ENCODE data around the gene RNF38.

GRCh38 chr9:36293171-36293570, 106.9 kb downstream of the RNF38 start:
- no peak for TF ChIP-seq U2AF2 (optimal IDR thresholded peaks at IDR 0.05; ENCODE audit: low read depth, low read length)
- no peak for TF ChIP-seq POLR2AphosphoS5 (IDR thresholded peaks at IDR 0.05; ENCODE audit: control insufficient read depth, insufficient read depth, low read depth, low read length)
- TF ChIP-seq, protein P1, sequence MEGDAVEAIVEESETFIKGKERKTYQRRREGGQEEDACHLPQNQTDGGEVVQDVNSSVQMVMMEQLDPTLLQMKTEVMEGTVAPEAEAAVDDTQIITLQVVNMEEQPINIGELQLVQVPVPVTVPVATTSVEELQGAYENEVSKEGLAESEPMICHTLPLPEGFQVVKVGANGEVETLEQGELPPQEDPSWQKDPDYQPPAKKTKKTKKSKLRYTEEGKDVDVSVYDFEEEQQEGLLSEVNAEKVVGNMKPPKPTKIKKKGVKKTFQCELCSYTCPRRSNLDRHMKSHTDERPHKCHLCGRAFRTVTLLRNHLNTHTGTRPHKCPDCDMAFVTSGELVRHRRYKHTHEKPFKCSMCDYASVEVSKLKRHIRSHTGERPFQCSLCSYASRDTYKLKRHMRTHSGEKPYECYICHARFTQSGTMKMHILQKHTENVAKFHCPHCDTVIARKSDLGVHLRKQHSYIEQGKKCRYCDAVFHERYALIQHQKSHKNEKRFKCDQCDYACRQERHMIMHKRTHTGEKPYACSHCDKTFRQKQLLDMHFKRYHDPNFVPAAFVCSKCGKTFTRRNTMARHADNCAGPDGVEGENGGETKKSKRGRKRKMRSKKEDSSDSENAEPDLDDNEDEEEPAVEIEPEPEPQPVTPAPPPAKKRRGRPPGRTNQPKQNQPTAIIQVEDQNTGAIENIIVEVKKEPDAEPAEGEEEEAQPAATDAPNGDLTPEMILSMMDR (IDR thresholded peaks at IDR 0.05 in 2 of 3, conservative IDR thresholded peaks at IDR 0.05 in 1 of 3; ENCODE audit: insufficient read depth in 2 of 3, low read depth in 1 of 3, low read length in 3 of 3): no peak
- no peak for TF ChIP-seq MIER1 (IDR thresholded peaks at IDR 0.05; ENCODE audit: low read depth)
- no peak for TF ChIP-seq FOXK2 (conservative IDR thresholded peaks at IDR 0.05 in 1 of 2, IDR thresholded peaks at IDR 0.05 in 1 of 2; ENCODE audit: low read depth in 2 of 2)
- no peak for TF ChIP-seq ZNF589 (CRISPR knock-in tag; IDR thresholded peaks at IDR 0.05; ENCODE audit: low read depth)
- no peak for TF ChIP-seq TSC22D4 (tag; IDR thresholded peaks at IDR 0.05)
- TF ChIP-seq ZNF224 (CRISPR knock-in tag; IDR thresholded peaks at IDR 0.05): no peak
- TF ChIP-seq ZNF165 (CRISPR knock-in tag; IDR thresholded peaks at IDR 0.05; ENCODE audit: borderline replicate concordance): no peak
- TF ChIP-seq MYC (IDR thresholded peaks at IDR 0.05; ENCODE audit: low read depth, low read length): no peak
- no peak for TF ChIP-seq MYC (CRISPR knock-in tag; IDR thresholded peaks at IDR 0.05; ENCODE audit: borderline replicate concordance, low read depth)
- no peak for TF ChIP-seq GABPA (tag; conservative IDR thresholded peaks at IDR 0.05; ENCODE audit: low read depth)
- no peak for TF ChIP-seq NR2C2 (CRISPR knock-in tag; IDR thresholded peaks at IDR 0.05)
- TF ChIP-seq NR2C2 (tag; IDR thresholded peaks at IDR 0.05): no peak
- no peak for TF ChIP-seq ZNF282 (CRISPR knock-in tag; IDR thresholded peaks at IDR 0.05)

All from K562 (cell line).